Adipocyte (in vitro differentiated cells): ENCODE measurements around the gene FSIP1.

ENCODE experiments used
- DNase-seq: peaks from one replicate; pipeline ENCODE4 v3.0.0-alpha.2; 2015; ENCODE audit warnings: low read depth
- H3K27me3 ChIP-seq: replicated peaks from 2 replicates; pipeline ENCODE4 v1.7.0; 2013; ENCODE audit warnings: mild to moderate bottlenecking, low read length, moderate library complexity; ENCODE audit not compliant: control insufficient read depth, insufficient read depth
- H3K36me3 ChIP-seq: 2 replicates; pipeline ENCODE4 v1.7.0; 2013; ENCODE audit warnings: low read length, mild to moderate bottlenecking, moderate library complexity; ENCODE audit not compliant: control insufficient read depth, insufficient read depth, severe bottlenecking
- H3K4me1 ChIP-seq: 2 replicates; pipeline ENCODE4 v1.7.0; 2013; ENCODE audit warnings: mild to moderate bottlenecking, low read length, moderate library complexity; ENCODE audit not compliant: control insufficient read depth, insufficient read depth
- H3K4me3 ChIP-seq: 2 replicates; pipeline ENCODE4 v1.7.0; 2013; ENCODE audit warnings: mild to moderate bottlenecking, low read length, moderate library complexity
- H3K9ac ChIP-seq: 2 replicates; pipeline ENCODE4 v1.7.0; 2013; ENCODE audit warnings: mild to moderate bottlenecking, low read length, moderate library complexity
- H3K9me3 ChIP-seq: 2 replicates; pipeline ENCODE4 v1.7.0; 2013; ENCODE audit warnings: mild to moderate bottlenecking, low read length, moderate library complexity; ENCODE audit not compliant: control insufficient read depth

Gene FSIP1

GRCh38 chr15:39595338-39596221, 187.1 kb downstream of the FSIP1 start:
- Histone ChIP-seq H3K9ac (no peak overlapping the region), H3K36me3 (peaks cover 74% of the 10 kb centered on the region), H3K4me3 (no peak overlapping the region), H3K27me3 (no peaks in the 10 kb centered on the region), H3K4me1 (peaks cover 7% of the 10 kb centered on the region), H3K9me3 (no peaks in the 10 kb centered on the region)
- peak; percentile 41 for DNase-seq

- no peaks in the 10 kb centered on the region for H3K27me3 ChIP-seq
- H3K9me3 ChIP-seq = no peaks in the 10 kb centered on the region
- peaks cover 7% of the 10 kb centered on the region for H3K4me1 ChIP-seq
- peak overlapping the region; percentile 7 for H3K9ac ChIP-seq
- H3K36me3 ChIP-seq = peaks cover 82% of the 10 kb centered on the region
- peak; percentile 40 for DNase-seq
- no peak overlapping the region for H3K4me3 ChIP-seq
Measured at GRCh38 chr15:39594446-39595337, 187.9 kb downstream of the FSIP1 start.

- Histone ChIP-seq H3K36me3 (peaks cover 91% of the 10 kb centered on the region), H3K9me3 (no peaks in the 10 kb centered on the region), H3K27me3 (no peaks in the 10 kb centered on the region), H3K4me1 (peaks cover 7% of the 10 kb centered on the region), H3K9ac (peak overlapping the region; percentile 7), H3K4me3 (no peak overlapping the region)
- DNase-seq = peak; percentile 16
Measured at GRCh38 chr15:39593656-39594445, 188.8 kb downstream of the FSIP1 start.

- no peak overlapping the region for H3K4me3 ChIP-seq
- peaks cover 98% of the 10 kb centered on the region for H3K36me3 ChIP-seq
- H3K4me1 ChIP-seq = peaks cover 7% of the 10 kb centered on the region
- peak; percentile 14 for DNase-seq
- no peak overlapping the region for H3K9ac ChIP-seq
- no peaks in the 10 kb centered on the region for H3K9me3 ChIP-seq
- H3K27me3 ChIP-seq = no peaks in the 10 kb centered on the region
Measured at GRCh38 chr15:39593071-39593655, 189.5 kb downstream of the FSIP1 start.

- peaks cover 7% of the 10 kb centered on the region for H3K4me1 ChIP-seq
- H3K4me3 ChIP-seq = no peak overlapping the region
- DNase-seq = peak; percentile 53
- H3K27me3 ChIP-seq = no peaks in the 10 kb centered on the region
- H3K36me3 ChIP-seq = peaks cover 100% of the 10 kb centered on the region
- no peaks in the 10 kb centered on the region for H3K9me3 ChIP-seq
- no peak overlapping the region for H3K9ac ChIP-seq
Measured at GRCh38 chr15:39592500-39592899, 190.1 kb downstream of the FSIP1 start.

- H3K9ac ChIP-seq = no peak overlapping the region
- no peaks in the 10 kb centered on the region for H3K27me3 ChIP-seq
- H3K9me3 ChIP-seq = no peaks in the 10 kb centered on the region
- H3K4me3 ChIP-seq = no peak overlapping the region
- peaks cover 8% of the 10 kb centered on the region for H3K4me1 ChIP-seq
- peaks cover 100% of the 10 kb centered on the region for H3K36me3 ChIP-seq
- DNase-seq = peak; percentile 26
Measured at GRCh38 chr15:39591896-39592315, 190.7 kb downstream of the FSIP1 start.

- H3K27me3 ChIP-seq = no peaks in the 10 kb centered on the region
- peaks cover 100% of the 10 kb centered on the region for H3K36me3 ChIP-seq
- peak; percentile 19 for DNase-seq
- H3K9ac ChIP-seq = no peak overlapping the region
- peaks cover 14% of the 10 kb centered on the region for H3K4me1 ChIP-seq
- H3K9me3 ChIP-seq = no peaks in the 10 kb centered on the region
- H3K4me3 ChIP-seq = no peak overlapping the region
Measured at GRCh38 chr15:39591141-39591895, 191.3 kb downstream of the FSIP1 start.

GRCh38 chr15:39589815-39590644, 192.6 kb downstream of the FSIP1 start:
- Histone ChIP-seq H3K9ac (peak overlapping the region; percentile 20), H3K4me1 (peaks cover 24% of the 10 kb centered on the region), H3K4me3 (peak overlapping the region; percentile 16), H3K9me3 (no peaks in the 10 kb centered on the region), H3K27me3 (no peaks in the 10 kb centered on the region), H3K36me3 (peaks cover 100% of the 10 kb centered on the region)
- DNase-seq = peak; percentile 25

GRCh38 chr15:39589193-39589814, 193.3 kb downstream of the FSIP1 start:
- Histone ChIP-seq H3K4me3 (peak overlapping the region; percentile 16), H3K27me3 (no peaks in the 10 kb centered on the region), H3K9ac (peak overlapping the region; percentile 13), H3K36me3 (peaks cover 100% of the 10 kb centered on the region), H3K4me1 (peaks cover 20% of the 10 kb centered on the region), H3K9me3 (no peaks in the 10 kb centered on the region)
- DNase-seq = no peak
